Measurements from ENCODE around the gene ATF2.

DNA sequence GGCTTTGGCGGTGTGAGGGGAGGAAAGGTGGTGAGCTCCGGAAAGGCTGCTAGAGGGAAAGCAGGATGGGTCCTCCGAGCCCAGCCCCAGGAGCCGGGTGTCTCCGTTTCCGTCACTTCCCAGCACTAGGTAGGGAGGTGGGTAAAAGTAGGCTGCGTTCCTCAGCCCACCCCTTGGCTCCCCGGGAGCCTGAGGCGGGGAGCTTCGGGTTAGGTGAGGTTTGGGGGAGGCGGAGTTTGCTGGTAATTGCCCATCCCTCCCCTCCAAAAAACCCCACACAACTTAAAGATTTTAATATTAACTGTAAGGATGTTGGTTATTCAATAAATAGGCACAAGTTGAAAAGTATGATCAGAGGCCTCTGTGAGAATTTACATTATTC lies 552 bp upstream of the ATF2 start:
- TF ChIP-seq POLR2A (IDR thresholded peaks at IDR 0.05): no peak
- TF ChIP-seq, protein P1, sequence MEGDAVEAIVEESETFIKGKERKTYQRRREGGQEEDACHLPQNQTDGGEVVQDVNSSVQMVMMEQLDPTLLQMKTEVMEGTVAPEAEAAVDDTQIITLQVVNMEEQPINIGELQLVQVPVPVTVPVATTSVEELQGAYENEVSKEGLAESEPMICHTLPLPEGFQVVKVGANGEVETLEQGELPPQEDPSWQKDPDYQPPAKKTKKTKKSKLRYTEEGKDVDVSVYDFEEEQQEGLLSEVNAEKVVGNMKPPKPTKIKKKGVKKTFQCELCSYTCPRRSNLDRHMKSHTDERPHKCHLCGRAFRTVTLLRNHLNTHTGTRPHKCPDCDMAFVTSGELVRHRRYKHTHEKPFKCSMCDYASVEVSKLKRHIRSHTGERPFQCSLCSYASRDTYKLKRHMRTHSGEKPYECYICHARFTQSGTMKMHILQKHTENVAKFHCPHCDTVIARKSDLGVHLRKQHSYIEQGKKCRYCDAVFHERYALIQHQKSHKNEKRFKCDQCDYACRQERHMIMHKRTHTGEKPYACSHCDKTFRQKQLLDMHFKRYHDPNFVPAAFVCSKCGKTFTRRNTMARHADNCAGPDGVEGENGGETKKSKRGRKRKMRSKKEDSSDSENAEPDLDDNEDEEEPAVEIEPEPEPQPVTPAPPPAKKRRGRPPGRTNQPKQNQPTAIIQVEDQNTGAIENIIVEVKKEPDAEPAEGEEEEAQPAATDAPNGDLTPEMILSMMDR (IDR thresholded peaks at IDR 0.05): no peak

All from heart left ventricle (tissue), 13 donors.